GM23338 (cell line): Measurements from ENCODE around the gene MAD1L1. TPM values are rescaled to one million over a fixed set of nuclear protein-coding genes. Genes with fewer than 3 reads are reported as not detected.

ENCODE experiments used
- ATAC-seq: fragments of 200-7000 bp; cut with Tn5 transposase; 3 replicates; pipeline ENCODE4 v1.9.1; 2020
- DNase-seq: peaks from one replicate; pipeline ENCODE4 v3.0.0-alpha.2; 2015; ENCODE audit warnings: low spot score
- H2AFZ ChIP-seq: fragments of 200-600 bp; sonication (generic); 2 replicates; pipeline ENCODE4 v1.8.0; 2016; ENCODE audit warnings: antibody characterized with exemption, mild to moderate bottlenecking, moderate library complexity
- H3F3A ChIP-seq: fragments of 200-600 bp; sonication (generic); replicated peaks from 2 replicates; pipeline ENCODE4 v1.8.0; 2017; ENCODE audit warnings: antibody characterized with exemption, mixed run types, low read depth
- H3K27ac ChIP-seq: fragments of 200-600 bp; sonication (generic); 2 replicates; pipeline ENCODE4 v1.6.1; 2016; ENCODE audit warnings: low read depth
- H3K27me3 ChIP-seq: fragments of 200-600 bp; sonication (generic); 2 replicates; pipeline ENCODE4 v1.8.0; 2016; ENCODE audit warnings: mild to moderate bottlenecking, mixed run types, moderate library complexity; ENCODE audit not compliant: insufficient read depth
- H3K36me3 ChIP-seq: fragments of 200-600 bp; sonication (generic); 2 replicates; pipeline ENCODE4 v1.8.0; 2016; ENCODE audit warnings: mild to moderate bottlenecking; ENCODE audit not compliant: insufficient read depth
- H3K4me1 ChIP-seq: fragments of 200-600 bp; sonication (generic); 2 replicates; pipeline ENCODE4 v1.8.0; 2016; ENCODE audit warnings: mild to moderate bottlenecking, moderate library complexity; ENCODE audit not compliant: insufficient read depth
- H3K4me2 ChIP-seq: fragments of 200-600 bp; sonication (generic); 2 replicates; pipeline ENCODE4 v1.7.1; 2017; ENCODE audit warnings: mixed run types
- H3K4me3 ChIP-seq: fragments of 200-600 bp; sonication (generic); 2 replicates; pipeline ENCODE4 v1.6.1; 2016; ENCODE audit warnings: mixed run types
- H3K79me2 ChIP-seq: fragments of 200-600 bp; sonication (generic); replicated peaks from 2 replicates; pipeline ENCODE4 v1.8.0; 2017; ENCODE audit warnings: mild to moderate bottlenecking; ENCODE audit not compliant: insufficient read depth
- H3K9me2 ChIP-seq: fragments of 200-600 bp; sonication (generic); 2 replicates; pipeline ENCODE4 v1.8.0; 2017; ENCODE audit not compliant: insufficient read depth
- H4K20me1 ChIP-seq: fragments of 200-600 bp; sonication (generic); replicated peaks from 2 replicates; pipeline ENCODE4 v1.8.0; 2017; ENCODE audit warnings: mild to moderate bottlenecking; ENCODE audit not compliant: insufficient read depth
- H3K27ac Mint-ChIP-seq: 2 replicates; pipeline ENCODE4 v1.8.0; 2020; ENCODE audit warnings: inconsistent platforms, mild to moderate bottlenecking, moderate library complexity, mixed read lengths
- H3K27me3 Mint-ChIP-seq: 3 replicates; pipeline ENCODE4 v1.8.0; 2022; ENCODE audit warnings: low read depth, mild to moderate bottlenecking, moderate library complexity, mixed read lengths, inconsistent platforms; ENCODE audit not compliant: insufficient read depth, poor library complexity
- H3K36me3 Mint-ChIP-seq: 3 replicates; pipeline ENCODE4 v1.8.0; 2021; ENCODE audit warnings: low read depth, mild to moderate bottlenecking, inconsistent platforms, moderate library complexity, mixed read lengths
- H3K4me1 Mint-ChIP-seq: 3 replicates; pipeline ENCODE4 v1.8.0; 2020; ENCODE audit warnings: mild to moderate bottlenecking, inconsistent platforms, mixed read lengths
- H3K4me3 Mint-ChIP-seq: 3 replicates; pipeline ENCODE4 v1.8.0; 2021; ENCODE audit warnings: moderate library complexity, mild to moderate bottlenecking, inconsistent platforms, mixed read lengths
- H3K9me3 Mint-ChIP-seq: 3 replicates; pipeline ENCODE4 v1.8.0; 2020; ENCODE audit warnings: moderate library complexity, mild to moderate bottlenecking, inconsistent platforms, mixed read lengths
- CREB1 ChIP-seq: fragments of 250-450 bp; sonication (Bioruptor Pico); IDR thresholded peaks from 2 replicates; pipeline ENCODE4 v1.5.0; 2020; ENCODE audit warnings: low read depth, mild to moderate bottlenecking, moderate library complexity
- CTCF ChIP-seq, 2 experiments: fragments of 200-600 bp in 1 of 2; sonication (generic) in 1 of 2; conservative IDR thresholded peaks; 2 replicates each; pipeline versions ENCODE4 v1.5.1 to v1.6.1; 2016 to 2017; ENCODE audit warnings: antibody characterized with exemption in 2 of 2, low read depth in 2 of 2, mild to moderate bottlenecking in 2 of 2, moderate library complexity in 1 of 2
- ETS1 ChIP-seq: IDR thresholded peaks from 2 replicates; pipeline ENCODE4 v1.6.1; 2016; ENCODE audit warnings: antibody characterized with exemption
- EZH2 ChIP-seq: fragments of 200-600 bp; sonication (generic); IDR thresholded peaks from one replicate; pipeline ENCODE4 v1.8.0; 2017; ENCODE audit warnings: antibody characterized with exemption, mild to moderate bottlenecking, low read depth; ENCODE audit not compliant: unreplicated experiment
- EZH2phosphoT487 ChIP-seq: fragments of 200-600 bp; sonication (generic); IDR thresholded peaks from one replicate; pipeline ENCODE4 v1.8.1; 2018; ENCODE audit warnings: antibody characterized with exemption; ENCODE audit not compliant: unreplicated experiment
- JUNB ChIP-seq: IDR thresholded peaks from one replicate; pipeline ENCODE4 v1.6.1; 2016; ENCODE audit warnings: antibody characterized with exemption; ENCODE audit not compliant: unreplicated experiment
- NANOG ChIP-seq: IDR thresholded peaks from 2 replicates; pipeline ENCODE4 v1.6.1; 2016; ENCODE audit warnings: antibody characterized with exemption, borderline replicate concordance
- POLR2AphosphoS5 ChIP-seq: IDR thresholded peaks from 2 replicates; pipeline ENCODE4 v1.6.1; 2016; ENCODE audit warnings: antibody characterized with exemption, low read depth
- ZNF331 ChIP-seq: fragments of 250-450 bp; sonication (Bioruptor Pico); IDR thresholded peaks from 2 replicates; pipeline ENCODE4 v1.5.0; 2020; ENCODE audit warnings: low read depth, mild to moderate bottlenecking, moderate library complexity
- ZNF462 ChIP-seq: fragments of 250-450 bp; sonication (Bioruptor Pico); IDR thresholded peaks from 2 replicates; pipeline ENCODE4 v1.5.0; 2020; ENCODE audit warnings: mild to moderate bottlenecking, moderate library complexity
- polyA plus RNA-seq: library from polyadenylated mRNA; unstranded; fragments of >200 nt; fragmentation: Nextera tagmentation; extraction: Ambion mirVana; gene quantifications from 2 replicates; pipeline ENCODE4 v1.2.1, GENCODE V29; 2016
- total RNA-seq: library from RNA; depleted of rRNA; stranded (reverse); fragments of >200 nt; shearing (Covaris generic); gene quantifications from 2 replicates; pipeline ENCODE4 v1.2.3, GENCODE V29; 2014
- TF ChIP-seq, protein P1 (sequence below): IDR thresholded peaks from one replicate; pipeline ENCODE4 v1.6.1; 2018; ENCODE audit warnings: antibody characterized with exemption; ENCODE audit not compliant: unreplicated experiment

The MAD1L1 gene
- total and polyA plus RNA-seq, 2 experiments from 2014 or later: 40.3 to 59.3 TPM

DNA sequence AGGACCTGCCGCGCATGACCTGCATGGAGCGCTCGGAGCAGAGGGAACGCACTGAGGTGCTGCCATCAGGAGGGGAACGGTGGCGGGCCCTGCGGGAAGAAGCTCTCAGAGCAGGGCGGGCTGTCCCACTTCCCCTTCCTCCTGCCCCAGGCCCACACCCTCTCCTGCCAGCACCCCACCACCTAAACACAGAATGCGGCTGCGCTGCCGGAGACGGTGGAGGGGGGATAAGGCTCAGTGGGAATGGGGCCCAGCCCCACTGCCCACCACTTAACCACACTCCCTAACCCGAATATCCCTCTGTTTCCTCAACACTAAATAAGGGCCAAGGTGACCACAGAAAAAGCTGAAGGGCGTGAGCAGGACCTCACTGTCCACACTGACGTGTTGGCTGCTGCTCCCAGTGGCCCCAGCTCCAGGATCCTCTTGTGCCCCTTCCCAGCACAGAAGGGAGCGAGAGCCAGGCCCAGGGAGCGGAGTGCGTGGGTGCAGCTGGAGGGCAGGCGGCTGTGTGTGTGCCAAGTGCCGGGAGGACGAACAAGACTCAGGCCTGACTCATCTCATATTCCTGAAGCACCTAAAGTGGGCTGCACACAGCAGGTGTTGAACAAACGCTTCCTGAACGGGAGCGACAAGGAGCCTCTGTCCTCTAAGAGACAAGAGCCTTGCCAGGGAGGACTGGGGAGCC lies 116.8 kb downstream of the MAD1L1 start:
- H3K27ac ChIP-seq: no peak overlapping the region
- H3K27me3 ChIP-seq: no peaks in the 10 kb centered on the region
- TF ChIP-seq CTCF (conservative IDR thresholded peaks at IDR 0.05; ENCODE audit: low read depth in 2 of 2) (no peak), ZNF331 (CRISPR knock-in tag) (no peak), JUNB (no peak), EZH2 (no peak), CREB1 (CRISPR knock-in tag) (no peak), POLR2AphosphoS5 (no peak), EZH2phosphoT487 (no peak), NANOG (no peak), ZNF462 (CRISPR knock-in tag) (no peak), ETS1 (no peak)
- TF ChIP-seq, protein P1, sequence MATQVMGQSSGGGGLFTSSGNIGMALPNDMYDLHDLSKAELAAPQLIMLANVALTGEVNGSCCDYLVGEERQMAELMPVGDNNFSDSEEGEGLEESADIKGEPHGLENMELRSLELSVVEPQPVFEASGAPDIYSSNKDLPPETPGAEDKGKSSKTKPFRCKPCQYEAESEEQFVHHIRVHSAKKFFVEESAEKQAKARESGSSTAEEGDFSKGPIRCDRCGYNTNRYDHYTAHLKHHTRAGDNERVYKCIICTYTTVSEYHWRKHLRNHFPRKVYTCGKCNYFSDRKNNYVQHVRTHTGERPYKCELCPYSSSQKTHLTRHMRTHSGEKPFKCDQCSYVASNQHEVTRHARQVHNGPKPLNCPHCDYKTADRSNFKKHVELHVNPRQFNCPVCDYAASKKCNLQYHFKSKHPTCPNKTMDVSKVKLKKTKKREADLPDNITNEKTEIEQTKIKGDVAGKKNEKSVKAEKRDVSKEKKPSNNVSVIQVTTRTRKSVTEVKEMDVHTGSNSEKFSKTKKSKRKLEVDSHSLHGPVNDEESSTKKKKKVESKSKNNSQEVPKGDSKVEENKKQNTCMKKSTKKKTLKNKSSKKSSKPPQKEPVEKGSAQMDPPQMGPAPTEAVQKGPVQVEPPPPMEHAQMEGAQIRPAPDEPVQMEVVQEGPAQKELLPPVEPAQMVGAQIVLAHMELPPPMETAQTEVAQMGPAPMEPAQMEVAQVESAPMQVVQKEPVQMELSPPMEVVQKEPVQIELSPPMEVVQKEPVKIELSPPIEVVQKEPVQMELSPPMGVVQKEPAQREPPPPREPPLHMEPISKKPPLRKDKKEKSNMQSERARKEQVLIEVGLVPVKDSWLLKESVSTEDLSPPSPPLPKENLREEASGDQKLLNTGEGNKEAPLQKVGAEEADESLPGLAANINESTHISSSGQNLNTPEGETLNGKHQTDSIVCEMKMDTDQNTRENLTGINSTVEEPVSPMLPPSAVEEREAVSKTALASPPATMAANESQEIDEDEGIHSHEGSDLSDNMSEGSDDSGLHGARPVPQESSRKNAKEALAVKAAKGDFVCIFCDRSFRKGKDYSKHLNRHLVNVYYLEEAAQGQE: no peak
- DNase-seq (no peak), ATAC-seq (no peak)
- Mint-ChIP-seq H3K4me3 (no peak overlapping the region), H3K36me3 (peaks cover 10% of the 10 kb centered on the region), H3K27me3 (peaks cover 19% of the 10 kb centered on the region), H3K27ac (peak overlapping the region; percentile 59; the same call in 1 of the 2 replicates), H3K9me3 (no peaks in the 10 kb centered on the region), H3K4me1 (peaks cover 9% of the 10 kb centered on the region)
- H3F3A ChIP-seq: no peaks in the 10 kb centered on the region
- H2AFZ ChIP-seq: no peak overlapping the region
- 0 out of 2 replicates have a peak, but pooled peaks cover 7% of the 10 kb centered on the region for H4K20me1 ChIP-seq
- no peaks in the 10 kb centered on the region for H3K9me2 ChIP-seq
- no peak overlapping the region for H3K4me2 ChIP-seq
- no peaks in the 10 kb centered on the region for H3K36me3 ChIP-seq
- H3K79me2 ChIP-seq: peaks cover 11% of the 10 kb centered on the region; the same call in 1 of the 2 replicates
- no peaks in the 10 kb centered on the region for H3K4me1 ChIP-seq
- no peak overlapping the region for H3K4me3 ChIP-seq
